ENCODE data around the gene ZNHIT3.
A peak's percentile ranks its signal among the peaks of the same experiment; 100 is the strongest.
"Not testable (repeated sequence)": the region's sequence is repeated elsewhere in the genome, so short reads cannot be mapped to it uniquely, and the experiment has no call there.

Gene ZNHIT3

GRCh38 chr17:36486204-36487194, at the start of gene ZNHIT3:
TSS of gene ZNHIT3 (plus strand) at chr17:36486681. CDS start at chr17:36486700, 19 bp downstream.
- peak; percentile 88 to 92 for DNase-seq

DNA sequence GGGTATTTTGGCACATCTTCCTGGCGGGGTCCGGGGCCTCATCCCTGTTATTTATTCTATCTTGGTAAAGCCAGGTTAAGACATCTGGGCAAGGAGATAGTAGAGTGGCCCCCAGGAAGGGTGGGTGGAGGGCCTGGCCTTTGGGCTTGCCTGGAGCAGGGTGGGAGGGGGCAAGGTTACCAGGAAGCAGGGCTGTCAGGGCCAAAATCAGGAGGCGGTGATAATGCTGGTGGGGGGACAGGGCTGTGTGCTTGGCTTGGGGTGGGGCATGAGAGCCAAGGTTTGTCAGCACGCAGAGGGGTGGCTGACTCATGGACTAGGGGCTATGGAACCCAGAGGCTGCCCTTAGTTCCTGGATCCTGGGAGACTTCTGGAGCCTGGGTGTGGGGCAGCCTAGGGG, 44.7 kb upstream of the ZNHIT3 start:
- DNase-seq: not testable (repeated sequence)

DNA sequence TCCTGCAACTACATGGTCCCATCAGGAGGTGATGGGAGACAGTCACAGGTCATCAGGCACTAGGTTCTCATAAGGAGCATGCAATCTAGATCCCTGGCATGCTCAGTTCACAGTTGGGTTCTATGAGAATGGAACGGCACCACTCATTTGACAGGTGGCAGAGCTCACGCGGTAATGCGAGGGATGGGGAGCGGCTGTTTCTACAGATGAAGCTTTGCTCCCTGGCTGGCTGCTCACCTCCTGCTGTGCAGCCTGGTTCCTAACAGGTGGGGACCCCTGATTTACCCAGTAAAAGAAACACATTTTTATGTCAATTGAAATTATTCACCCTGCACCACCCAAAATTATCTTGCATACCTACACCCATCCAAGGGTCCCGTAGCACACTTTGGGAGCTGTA, 42.7 kb upstream of the ZNHIT3 start:
- DNase-seq: no peak

- not testable (repeated sequence) for DNase-seq
Observed at GRCh38 chr17:36449997-36450396, 36.5 kb upstream of the ZNHIT3 start.

DNA sequence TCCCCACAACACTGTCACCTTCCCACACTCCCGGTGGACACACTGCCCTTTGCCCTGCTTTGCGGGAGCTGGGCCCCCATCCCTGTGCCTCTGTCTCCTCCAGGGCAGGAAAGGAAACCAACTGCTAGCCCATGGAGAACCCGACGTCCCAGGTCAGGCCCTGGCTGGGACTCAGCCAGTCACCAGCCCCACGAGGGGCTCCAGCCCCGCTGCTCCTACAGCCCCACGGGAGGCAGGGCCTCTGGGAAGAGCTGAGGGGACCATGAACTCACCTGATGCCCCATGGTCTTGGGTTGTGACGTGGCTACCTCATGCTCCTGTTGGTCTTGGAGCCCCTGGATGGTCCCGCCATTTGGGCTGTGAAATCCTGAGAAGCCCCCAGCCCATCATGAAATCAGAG, 33.6 kb upstream of the ZNHIT3 start:
- DNase-seq: not testable (repeated sequence)

- not testable (repeated sequence) for DNase-seq
Observed at GRCh38 chr17:36457701-36458100, 28.8 kb upstream of the ZNHIT3 start.

DNA sequence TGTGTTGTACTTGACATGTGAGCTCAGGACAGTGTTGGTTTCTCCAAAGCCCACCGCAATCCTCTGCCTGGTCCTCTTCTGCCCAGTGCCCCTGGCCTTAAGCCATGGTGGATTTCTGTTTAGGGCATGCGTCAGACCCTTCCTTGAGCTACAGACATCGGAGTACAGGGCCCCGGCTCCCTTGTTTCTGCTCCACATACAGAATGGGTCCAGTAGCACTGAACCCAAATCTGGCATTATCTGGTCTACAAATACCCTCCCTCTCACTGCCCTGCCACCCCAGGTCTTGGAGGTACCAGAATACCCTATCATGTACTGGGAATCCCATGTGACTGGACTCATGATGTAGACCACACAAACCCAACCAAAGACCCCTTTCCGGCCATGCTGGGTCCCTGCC, 27.4 kb upstream of the ZNHIT3 start:
- no peak for DNase-seq

DNA sequence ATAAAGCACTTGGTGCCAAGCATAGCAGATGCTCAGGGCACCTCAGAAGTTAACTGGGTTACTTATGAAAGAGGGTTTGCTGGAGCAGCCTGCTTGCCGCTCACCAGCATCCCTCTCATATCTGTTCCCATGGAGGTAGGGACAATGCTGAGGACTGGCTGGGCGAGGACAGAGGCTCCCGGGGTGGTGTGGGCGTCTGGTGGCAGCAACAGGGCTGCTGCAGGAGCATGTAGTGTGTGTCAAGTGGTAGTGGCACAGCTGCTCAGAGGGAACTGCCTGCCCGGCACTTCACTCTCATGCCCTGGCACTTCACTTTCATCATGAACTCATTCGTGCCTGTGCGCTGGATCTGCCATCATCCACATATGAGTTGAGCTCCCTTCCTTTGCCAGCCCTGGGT, 26.9 kb upstream of the ZNHIT3 start:
- no peak for DNase-seq

- DNase-seq: no peak
Observed at GRCh38 chr17:36460265-36460937, 26.1 kb upstream of the ZNHIT3 start.

- no peak for DNase-seq
Observed at GRCh38 chr17:36461330-36462110, 25.0 kb upstream of the ZNHIT3 start.

- DNase-seq: peak; percentile 61 to 63
Observed at GRCh38 chr17:36463916-36464764, 22.3 kb upstream of the ZNHIT3 start.

GRCh38 chr17:36464765-36465088, 21.8 kb upstream of the ZNHIT3 start:
- no peak for DNase-seq

- no peak for DNase-seq
Observed at GRCh38 chr17:36468903-36469635, 17.4 kb upstream of the ZNHIT3 start.

- DNase-seq: no peak
Observed at GRCh38 chr17:36469733-36470132, 16.7 kb upstream of the ZNHIT3 start.

DNA sequence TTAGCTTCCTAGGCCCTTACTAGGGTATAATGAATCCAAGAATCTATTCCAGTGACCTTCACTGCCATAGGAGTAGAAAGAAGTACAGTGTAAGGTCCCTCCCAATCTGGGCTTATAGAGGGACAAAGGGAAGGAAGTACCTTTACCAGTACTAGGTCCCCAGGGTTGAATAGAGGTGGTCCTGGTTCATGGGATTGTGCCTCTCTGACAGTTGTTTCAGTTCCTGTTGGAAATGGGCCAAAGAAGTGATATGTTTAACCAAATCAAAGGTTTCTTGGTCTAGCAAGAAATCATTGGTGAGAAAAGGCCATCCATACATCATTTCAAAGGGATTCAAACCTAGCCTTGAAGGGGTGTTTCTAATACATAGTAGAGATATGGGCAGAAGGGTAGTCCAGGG, 16.0 kb upstream of the ZNHIT3 start:
- DNase-seq: no peak

DNA sequence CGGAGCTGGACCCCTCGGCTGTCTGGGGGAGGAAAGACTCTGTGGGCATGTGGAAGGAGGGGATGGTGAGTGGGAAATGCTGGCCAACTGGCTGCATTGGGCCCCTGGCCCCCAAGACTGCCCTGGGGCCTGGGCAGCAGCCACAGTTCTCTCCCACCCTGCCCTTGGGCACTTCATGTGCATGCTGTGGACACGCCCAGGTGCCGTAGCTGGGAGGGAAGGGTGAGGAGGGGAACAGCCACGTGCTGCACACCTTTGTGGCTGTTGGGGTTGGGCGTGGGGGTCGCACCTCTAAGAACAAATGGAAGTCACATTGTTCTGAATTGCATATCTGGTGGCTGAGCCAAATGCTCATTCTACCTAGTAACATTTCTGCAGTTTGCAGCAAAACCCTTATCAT, 11.9 kb upstream of the ZNHIT3 start:
- no peak for DNase-seq

DNA sequence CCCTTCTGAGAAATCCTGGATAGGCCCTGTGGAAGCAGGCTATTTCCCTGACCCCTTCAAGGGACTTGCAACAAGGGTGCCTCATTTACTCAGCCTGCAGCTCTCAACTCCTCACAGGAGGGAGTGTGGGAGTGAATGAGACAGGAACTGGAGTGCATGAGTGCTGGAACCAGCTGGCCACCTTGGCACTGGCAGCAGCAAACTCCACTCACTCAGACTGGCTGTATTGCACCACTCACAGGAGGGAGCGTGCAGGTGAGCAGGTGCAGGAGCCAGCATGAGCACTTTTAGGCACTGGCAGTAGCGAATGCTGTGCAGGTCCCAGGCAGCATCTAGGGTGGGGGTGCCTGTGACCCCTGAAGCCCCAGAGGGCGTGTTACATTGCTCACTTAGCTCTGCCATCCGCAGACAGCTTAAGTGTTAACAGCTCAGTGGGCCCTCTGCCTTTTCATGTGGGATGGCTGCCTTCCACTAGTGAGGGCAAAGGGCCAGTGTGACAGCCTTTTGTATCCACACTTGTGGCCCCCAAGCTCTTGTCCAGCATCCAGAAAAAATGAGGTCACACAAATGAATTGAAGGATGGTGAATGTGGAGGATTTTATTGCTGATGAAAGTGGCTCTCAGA, 11.0 kb upstream of the ZNHIT3 start:
- no peak for DNase-seq

GRCh38 chr17:36481829-36482228, 4.7 kb upstream of the ZNHIT3 start:
- DNase-seq: no peak

DNA sequence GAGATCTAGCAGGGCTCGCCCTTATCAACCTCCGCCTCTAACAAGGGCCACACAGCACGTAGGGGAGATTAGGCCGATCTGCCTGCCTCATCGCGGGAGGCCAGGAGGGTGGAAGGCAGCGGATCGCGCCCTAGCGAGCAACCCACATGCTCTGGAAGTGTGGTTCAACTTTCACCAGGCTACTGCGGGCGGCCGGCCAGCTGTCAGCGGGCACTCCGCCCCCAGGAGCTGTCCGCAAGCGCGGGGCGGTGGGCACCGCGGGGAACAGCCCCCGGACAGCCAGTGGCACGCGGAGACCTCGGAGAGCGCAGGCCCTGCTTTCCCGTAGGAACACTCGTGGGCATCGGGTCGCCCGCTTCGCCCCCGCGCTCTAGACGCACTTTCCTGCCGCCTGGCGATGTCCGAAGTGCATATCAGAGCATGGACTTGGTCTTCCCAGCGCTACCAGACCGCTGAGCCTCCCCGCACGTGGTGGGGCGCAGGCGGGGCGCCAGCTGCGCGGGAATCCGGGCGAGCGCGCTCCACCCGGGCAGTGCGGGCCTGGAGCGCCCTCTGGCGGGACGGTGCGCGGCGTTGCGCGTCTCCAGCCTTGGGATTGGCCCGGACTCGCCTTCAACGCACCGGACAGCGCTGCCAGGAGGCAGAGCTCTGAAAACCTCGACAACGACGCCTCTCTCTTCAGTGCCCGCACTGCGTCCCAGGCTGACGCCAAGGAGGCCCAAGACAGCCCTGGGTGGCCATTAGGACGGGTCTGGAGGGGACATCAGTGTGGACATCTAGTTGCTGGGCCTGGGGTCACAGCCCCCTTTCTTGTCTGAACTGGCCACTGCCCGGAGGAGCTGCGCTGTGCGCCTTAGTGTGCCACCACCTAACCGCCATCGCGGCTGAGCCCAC, 3.6 kb upstream of the ZNHIT3 start:
- peak; percentile 88 for DNase-seq

GRCh38 chr17:36484021-36484420, 2.5 kb upstream of the ZNHIT3 start:
- not testable (repeated sequence) for DNase-seq
